LoVo (cell line): ENCODE data around the gene TFPI.
A peak's percentile ranks its signal among the peaks of the same experiment; 100 is the strongest.

ENCODE experiments used
- DNase-seq: peaks from one replicate; pipeline ENCODE4 v3.0.0-alpha.2; 2016; ENCODE audit warnings: low spot score

Gene TFPI

GRCh38 chr2:187504312-187504921 is 49.8 kb downstream of the TFPI start:
- no peak for DNase-seq

DNA sequence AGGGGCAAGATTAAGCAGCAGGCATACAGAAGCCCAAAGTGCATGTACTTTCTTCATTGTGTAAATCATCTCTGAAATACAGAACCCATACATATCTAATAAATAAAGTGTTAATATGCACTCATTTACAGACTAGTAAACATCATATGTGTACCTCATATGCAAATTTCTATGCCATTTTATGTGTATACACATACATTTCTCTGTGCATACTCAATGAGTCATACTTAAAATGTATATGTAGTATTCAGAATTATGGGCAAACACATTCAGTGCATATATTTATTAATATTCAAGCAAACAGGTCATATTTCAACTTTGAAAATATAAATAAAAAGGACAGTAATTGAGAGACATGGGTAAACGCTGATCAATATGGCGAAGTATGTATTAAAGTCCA is 50.5 kb downstream of the TFPI start:
- DNase-seq, result no peak

GRCh38 chr2:187502467-187502866 is 51.8 kb downstream of the TFPI start:
- no peak for DNase-seq

GRCh38 chr2:187500585-187501359 is 53.5 kb downstream of the TFPI start:
- DNase-seq, result peak; percentile 79

GRCh38 chr2:187499941-187500532 is 54.2 kb downstream of the TFPI start:
- peak; percentile 74 for DNase-seq

GRCh38 chr2:187497858-187498463 is 56.3 kb downstream of the TFPI start:
- DNase-seq, result peak; percentile 24

DNA sequence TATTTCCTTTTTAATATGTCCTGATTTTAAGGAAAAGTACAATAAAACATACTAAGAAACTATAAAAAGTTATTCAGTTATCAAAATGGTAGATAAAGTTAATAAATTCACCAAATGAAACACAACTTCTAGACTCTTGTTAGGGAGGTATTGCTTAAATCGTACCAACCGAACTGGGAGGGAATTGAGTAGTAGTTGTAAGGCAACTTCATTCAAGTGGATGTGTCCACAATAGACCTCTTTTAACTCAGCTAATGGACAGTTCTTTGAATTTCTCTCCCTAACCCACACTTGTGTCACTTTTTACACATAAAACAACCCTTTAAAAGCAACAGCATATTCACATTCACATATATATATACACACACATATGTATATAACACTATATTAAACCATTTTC is 57.1 kb downstream of the TFPI start:
- no peak for DNase-seq

- DNase-seq, result no peak
These were observed 58.9 kb downstream of the TFPI start for GRCh38 chr2:187495324-187495723.

- DNase-seq, result no peak
These were observed 60.2 kb downstream of the TFPI start for GRCh38 chr2:187493877-187494568.

GRCh38 chr2:187493180-187493579 is 61.1 kb downstream of the TFPI start:
- no peak for DNase-seq

DNA sequence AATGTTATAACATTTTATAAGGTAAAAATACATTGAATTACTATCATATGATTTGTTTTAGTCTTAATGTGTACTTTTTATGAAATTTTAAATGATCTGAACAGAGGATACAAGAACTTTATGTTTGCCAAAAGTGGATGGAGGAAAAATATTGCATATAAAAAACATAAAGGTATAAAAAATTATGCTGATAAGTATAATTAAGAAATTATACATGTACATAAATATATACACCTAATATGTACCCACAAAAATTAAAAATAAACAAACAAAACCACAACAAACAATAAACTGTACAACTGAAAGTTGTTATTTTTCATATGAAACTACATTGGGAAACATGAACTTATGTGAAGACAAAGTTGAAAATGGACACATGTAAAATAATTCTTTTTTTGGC is 68.0 kb downstream of the TFPI start:
- no peak for DNase-seq

DNA sequence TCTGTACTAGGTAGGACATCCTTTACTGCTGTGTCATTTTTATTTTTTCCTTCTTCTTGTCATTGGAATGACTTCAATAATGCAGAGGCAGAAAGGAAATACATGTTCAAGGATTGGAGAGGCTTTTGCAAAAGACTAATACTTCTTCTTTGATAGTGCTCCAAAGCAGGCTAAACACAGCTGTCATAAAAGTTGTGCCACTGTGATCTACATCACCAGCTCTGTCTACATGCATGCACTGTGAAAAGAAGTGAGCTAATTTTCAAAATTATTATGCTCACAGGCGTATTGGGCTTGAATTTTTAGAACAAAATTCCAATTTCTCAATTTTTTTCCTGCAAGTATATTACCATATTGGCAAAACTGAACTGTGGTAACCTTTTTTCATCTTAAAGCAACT is 68.7 kb downstream of the TFPI start:
- DNase-seq, result no peak

DNA sequence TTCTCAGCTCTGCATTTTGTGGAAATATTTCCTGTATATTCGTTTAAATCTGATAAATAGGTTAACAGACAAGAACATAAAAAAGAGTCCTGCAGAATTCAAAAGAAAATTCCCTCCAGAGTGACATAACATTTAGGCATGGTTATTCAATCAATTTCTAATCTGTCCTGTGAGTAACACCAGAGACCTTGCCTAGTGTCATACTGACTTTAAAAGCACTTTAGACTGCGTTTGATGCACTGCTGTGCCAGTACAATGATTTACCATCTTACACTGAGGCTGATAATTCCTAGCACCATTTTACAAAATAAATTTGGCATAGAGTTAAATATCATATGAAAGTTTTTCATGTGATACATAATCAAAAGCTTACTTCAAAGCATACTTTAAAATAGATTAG is 70.7 kb downstream of the TFPI start:
- no peak for DNase-seq

DNA sequence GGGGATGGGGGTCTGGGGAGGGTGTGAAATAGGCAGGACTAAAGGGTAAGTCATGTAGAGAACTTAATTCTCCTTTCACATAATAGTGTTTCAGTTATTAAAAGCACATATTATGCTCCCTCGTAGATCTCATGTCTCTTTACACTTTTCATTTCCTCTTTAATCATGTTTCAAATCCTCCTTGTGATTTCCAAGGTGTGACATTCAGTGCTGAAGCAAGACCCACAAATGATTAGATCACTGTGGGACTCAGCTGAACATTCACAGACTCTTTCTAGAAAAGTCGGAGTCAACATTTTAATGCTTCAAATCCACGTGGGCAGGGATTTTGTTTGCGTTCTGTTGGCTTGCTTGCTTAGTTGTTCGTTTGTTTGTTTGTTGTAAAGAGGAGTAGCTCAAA is 71.4 kb downstream of the TFPI start:
- DNase-seq, result no peak

- DNase-seq, result no peak
These were observed 72.7 kb downstream of the TFPI start for GRCh38 chr2:187481543-187481942.

DNA sequence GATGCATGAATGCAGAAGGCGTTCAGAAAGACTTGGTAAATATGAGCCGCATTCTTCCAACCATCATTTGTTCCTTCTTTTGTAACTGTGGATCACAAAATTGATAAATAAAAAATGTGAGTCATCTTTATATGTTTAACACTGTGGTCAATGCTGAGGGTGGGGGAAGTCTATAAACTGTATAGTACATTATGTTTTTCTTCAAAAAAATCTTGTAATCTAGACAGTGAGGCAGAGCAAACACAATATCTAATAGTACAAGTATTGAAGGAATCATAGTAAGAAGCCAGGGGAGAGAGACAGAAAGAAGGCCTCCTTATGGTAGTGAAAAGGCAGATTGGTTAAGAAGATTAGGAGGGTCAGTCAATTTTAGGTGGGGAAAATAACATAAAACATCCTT is 75.5 kb downstream of the TFPI start:
- DNase-seq, result no peak

GRCh38 chr2:187477051-187477450 is 77.2 kb downstream of the TFPI start:
- DNase-seq, result no peak

DNA sequence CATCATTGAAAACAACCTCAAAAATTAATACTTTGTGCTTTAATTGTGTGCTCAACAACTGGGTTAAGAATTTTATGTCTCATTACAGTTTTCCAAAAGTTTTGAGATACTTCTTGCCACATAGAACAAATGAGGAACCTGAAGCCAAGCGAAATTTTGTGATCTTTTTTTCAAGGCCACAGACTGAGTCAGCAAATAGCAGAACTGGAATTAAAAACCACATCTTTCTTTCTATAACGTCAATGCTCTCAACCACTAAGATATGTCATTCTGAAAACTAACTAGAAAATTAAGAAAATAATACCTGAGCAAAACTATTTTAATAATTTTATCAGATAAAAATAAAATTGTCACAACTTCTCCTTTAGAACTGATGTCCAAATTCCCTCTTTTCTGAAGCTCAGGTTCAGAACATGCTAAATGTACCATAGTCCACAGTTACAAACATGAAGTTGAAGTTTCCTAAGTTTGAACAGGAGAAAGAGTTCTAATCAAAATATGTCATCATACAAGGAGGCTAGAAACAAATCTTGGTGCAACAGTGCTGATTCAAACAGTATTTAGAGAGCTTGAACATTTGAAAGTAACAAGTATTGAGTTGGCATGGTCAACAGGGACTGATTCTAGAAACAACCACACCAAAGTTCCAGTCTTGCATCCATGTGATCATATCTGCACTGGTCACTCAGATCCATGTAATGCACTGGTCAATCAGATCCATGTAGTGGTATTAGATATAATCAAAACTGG is 78.6 kb downstream of the TFPI start:
- no peak for DNase-seq

DNA sequence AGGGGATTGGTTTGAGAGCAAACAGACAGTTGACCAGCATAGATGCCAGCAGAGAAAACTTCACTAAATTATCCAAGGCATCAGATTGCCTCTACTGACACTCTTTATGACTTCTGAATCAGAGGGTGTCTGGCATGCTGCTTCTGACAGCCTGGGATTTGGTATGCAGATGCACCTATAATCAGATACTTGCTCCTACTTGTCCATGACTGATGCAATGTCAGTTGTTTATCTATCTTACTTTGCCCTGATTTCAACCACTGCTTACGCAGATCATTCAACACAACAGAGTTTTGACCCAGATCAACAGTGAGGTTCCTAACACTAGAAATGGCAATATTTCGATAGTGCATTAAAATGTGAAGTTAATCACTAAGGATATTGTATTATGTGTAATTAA is 83.5 kb downstream of the TFPI start:
- no peak for DNase-seq

- DNase-seq, result no peak
These were observed 84.7 kb downstream of the TFPI start for GRCh38 chr2:187469538-187469937.

- no peak for DNase-seq
These were observed 86.0 kb downstream of the TFPI start for GRCh38 chr2:187468262-187468661.
